NCI-H1092 treated with DMSO at 0.1 percent for 48 hours (cell line): Measurements from ENCODE around the gene NRF1.
"Not testable (repeated sequence)": the region's sequence is repeated elsewhere in the genome, so short reads cannot be mapped to it uniquely, and the experiment has no call there.

Experiments used
- DNase-seq: peaks from one replicate; lab custom pipeline; 2025; lab: John Stamatoyannopoulos, UW

NRF1 gene

GRCh38 chr7:129607471-129608120 lies 3.9 kb upstream of the NRF1 start:
- no peak for DNase-seq

GRCh38 chr7:129609666-129610065 lies 1.9 kb upstream of the NRF1 start:
- no peak for DNase-seq

DNA sequence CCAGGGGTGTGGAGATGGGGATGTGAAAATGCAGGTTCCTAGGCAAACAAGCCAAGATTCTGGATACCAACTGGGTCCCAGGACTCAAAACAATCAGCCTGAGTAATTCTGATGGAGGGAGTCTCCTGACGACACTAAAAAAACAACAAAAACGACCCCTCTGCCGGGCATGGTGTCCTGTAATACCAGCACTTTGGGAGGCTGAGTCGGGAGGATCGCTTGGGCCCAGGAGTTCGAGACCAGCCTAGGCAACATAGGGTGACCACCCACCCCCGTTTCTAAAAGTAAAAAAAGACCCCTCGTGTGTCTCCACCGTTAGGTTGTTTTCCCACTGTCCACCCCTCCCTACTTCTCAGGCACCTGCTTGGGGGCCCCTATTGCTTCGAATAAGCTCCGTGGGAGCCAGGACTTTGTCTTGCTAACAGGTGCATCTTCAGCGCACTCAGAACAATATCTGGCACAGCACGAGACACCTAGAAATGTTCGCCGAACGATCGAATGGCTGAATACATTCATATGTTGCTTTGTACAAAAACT lies 743 bp upstream of the NRF1 start:
- DNase-seq: no peak

GRCh38 chr7:129612112-129613015 lies 844 bp downstream of the NRF1 start:
- peak; percentile 39 for DNase-seq

DNA sequence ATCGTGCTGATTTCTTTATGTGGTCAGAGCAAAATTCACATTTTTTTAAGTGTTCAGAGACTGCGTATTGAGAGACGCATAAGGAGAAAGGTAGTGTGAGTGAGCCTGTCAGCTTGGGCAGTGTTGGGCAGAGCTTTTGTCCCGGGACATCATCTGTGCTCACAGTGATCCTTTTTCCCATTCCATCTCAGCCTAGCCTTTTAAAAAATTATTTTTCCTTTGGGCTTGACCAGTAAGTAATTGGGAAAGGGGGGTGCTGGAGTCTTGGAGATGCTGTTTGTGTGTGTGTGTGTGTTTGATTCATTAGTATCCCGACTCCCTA lies 1.5 kb downstream of the NRF1 start:
- no peak for DNase-seq

DNA sequence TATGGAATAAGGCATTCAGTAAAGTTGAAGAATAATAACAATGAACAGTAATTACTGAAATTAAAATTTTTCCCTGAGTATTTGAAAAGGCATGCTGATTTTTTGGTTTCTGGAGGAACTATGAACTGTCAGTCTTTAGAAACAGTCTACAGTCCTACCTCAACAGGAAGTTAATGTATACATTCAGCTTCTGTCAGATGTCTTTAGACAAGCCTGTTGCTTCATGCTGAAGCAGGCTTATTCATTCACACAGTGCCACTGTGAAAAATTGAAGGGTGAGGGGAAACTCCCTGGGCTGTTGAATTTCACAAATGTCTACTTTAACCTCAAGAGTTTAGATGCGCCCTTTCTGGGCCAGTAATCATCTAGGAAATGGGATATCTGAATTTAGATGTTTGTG lies 3.5 kb downstream of the NRF1 start:
- DNase-seq: no peak

DNA sequence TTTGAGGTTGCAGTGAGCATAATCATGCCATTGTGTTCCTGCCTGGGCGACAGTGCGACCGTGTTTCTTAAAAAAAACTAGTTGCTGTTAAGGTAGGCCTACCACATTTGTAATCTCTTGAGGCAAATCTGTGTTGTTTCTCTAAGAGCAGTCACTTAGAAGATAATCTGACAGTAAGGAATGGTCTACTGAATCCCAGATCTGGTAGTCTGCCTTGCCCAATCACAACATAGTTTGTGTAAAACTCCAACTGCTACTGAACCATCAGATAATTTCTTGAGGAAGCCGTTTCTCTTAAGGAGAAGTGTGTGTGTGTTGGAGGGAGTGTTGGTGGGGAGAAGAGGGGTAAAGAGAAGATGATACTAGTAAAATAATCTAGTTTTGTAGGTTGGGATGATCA lies 5.0 kb downstream of the NRF1 start:
- DNase-seq: no peak

DNA sequence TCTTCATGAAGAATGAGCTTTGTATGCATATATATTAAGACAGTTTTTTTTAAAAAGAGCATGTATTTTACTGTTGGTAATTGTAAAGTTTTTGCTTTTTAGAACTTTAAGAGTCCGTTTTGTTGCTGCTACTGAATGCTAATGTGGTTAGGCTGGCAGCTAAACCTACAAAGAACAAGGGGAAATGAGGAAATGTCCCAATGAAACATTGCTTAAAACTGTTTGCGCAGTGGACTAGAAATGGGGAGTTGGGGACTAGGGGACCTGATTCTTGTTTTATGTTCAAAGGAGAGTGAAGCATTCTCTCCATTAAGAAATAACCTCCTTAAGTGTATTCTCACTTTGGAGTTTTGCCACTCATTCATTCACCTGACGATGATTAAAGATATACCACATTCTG lies 5.7 kb downstream of the NRF1 start:
- DNase-seq: no peak

DNA sequence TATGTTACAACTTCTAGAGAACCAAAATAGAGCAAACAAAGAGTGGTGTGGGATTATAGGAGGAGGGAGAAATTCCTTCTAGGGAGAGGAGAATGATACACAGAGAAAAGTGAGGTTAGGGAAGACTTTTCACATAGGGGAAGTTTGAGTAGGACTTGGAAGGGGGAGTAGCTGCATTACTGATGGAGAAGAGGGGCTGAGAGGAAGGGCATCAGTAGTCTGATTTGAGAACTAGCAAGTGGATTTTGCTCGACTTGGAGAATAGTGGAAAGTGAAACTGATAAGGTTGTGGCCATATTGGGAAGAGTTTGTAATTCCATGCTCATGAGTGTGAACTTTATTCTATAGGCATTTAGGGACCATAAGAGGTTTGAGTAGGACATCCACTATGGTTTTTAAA lies 6.1 kb downstream of the NRF1 start:
- DNase-seq: no peak

DNA sequence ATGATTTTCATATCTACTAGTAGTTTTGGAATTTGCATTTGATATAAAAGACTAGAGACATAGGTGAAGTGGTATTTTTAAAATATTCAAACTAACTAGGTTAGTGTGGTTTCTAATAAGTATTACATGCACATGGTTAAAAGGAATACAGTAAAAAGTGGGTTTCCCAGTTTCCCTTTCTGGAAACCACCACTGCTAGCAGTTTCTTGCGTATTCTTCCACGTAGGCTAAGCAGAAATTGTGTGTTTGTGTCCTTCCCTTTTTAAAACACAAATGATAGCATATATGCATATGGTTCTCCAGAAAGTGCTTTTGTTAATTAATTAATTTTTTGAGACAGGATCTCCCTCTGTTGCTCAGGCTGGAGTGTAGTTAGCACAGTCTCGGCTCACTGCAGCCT lies 15.4 kb downstream of the NRF1 start:
- no peak for DNase-seq

GRCh38 chr7:129630341-129630740 lies 18.8 kb downstream of the NRF1 start:
- DNase-seq: no peak

DNA sequence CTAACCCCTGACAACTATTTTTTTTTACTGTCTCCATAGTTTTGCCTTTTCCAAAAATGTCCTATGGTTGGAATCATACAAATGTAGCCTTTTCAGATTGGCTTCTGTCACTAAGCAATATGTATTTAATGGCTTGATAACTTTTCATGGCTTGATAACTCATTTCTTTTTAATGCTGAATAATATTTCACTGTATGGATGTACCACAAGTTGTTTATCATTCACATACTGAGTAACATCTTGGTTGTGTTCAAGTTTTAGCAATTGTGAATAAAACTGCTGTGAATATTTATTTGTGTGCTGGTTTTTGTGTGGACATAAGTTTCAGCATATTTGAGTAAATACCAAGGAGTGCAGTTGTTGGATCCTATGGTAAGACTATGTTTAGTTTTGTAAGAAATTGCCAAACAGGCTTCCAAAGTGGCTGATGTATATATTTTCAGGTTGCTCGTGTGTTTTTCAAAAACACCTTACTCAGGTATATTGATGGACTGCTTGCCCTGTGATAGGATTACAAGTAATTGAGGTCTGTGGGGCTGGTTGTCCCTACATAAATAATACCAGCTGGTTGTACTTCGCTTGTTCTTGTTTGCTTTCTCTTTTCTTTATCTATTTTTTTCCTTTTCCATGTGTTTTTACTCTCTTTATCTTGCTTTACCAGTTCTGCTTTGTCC lies 23.0 kb downstream of the NRF1 start:
- no peak for DNase-seq

DNA sequence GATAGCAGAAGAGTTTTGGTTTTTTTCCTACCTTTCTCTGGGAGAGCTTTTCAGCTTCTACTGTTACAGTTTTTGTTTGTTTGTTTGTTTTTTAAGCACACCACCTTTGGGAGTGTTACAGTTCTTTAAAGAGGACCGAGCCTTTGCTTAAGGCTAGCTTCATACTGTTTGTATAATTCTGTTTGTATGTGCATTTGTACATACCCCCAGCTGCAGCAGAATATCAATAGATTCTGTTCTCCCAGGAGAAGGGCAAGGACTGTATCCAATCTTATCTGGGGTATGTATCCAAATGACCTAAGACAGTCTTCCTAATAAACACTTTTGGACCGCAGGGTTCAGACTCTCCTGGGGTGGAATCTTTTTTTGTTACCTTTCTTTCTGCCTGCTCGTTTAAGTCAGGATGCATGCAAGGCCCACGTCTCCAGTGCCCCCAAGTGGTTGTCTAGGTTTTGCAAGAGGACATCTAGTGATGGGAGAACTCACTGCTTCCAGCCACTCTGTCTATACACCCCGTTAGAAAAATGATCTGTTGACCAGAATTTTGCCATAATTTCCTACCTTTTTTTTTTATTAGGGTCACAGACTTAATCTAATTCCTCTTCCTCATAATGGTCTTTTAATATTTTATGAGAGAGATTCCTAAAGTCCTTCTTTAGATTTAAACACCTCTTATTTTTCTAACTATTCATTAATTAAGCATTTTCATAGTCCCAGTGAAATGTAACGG lies 23.9 kb downstream of the NRF1 start:
- peak; percentile 82 for DNase-seq

- DNase-seq: not testable (repeated sequence)
These were observed 24.6 kb downstream of the NRF1 start for GRCh38 chr7:129636030-129636550.

DNA sequence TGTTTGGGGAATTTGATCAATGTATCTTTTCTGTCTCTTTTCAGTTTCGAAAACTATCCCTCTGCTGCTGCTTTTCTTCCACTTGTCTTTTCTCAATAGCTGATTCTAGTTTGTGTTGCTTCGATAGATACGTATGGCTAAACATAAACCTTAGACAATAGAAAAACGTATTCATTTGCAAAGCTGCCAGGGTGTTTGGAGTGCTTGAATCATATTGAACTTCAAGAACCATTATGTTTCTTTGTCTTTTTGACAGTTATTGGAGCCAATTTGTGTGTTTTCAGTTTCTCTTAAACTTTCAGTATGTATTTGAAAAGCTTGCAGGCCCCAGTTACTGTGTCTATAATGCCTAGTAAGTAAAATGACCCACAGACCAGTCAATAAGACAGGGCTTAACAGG lies 25.1 kb downstream of the NRF1 start:
- DNase-seq: no peak

DNA sequence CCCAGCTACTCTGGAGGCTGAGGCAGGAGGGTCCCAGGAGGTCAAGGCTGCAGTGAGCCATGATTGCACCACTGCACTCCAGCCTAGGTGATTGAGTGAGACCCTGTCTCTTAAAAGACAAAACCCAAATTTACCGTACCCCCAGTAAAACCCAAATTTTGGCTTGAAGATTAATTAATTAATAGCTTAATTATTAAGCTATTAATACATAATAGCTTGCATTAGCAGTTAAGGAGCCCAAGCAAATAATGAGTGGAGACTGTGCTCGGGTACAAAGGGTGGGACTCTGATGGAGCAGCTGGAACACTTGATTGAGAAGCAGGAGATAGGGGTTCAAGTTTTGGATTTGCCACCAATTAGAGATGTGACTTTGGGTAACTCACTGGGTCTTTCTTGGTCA lies 28.9 kb downstream of the NRF1 start:
- no peak for DNase-seq

GRCh38 chr7:129642871-129643549 lies 31.5 kb downstream of the NRF1 start:
- DNase-seq: peak; percentile 63

DNA sequence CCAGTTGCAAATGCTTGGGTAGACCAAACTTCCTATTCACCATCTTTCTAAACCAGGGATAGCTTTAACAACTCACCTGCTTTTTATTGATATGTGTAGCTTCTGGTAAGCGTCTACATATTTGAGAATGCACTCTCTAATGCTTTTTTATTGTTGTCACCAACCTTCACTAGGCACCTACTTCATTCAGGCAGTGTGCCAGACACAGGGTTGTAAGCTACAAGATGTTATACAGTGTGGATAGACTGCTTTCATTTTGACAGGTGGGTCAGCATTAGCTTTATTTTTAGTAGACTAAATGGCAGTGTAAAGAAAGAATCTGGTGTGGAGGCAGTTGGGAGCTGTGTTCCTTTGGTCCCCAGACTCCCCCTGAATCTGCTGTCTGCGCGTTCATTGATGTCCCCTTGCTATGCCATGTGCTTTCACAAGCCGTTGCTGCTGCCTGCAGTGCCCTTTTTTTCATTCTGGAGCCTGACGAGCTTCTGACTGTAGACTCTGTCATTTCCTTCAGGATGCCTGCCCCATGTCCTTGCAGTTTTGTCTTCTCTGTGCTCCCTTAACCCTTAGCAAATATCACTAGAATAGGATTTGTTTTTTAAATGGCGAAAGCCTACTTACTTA lies 32.1 kb downstream of the NRF1 start:
- peak; percentile 87 for DNase-seq

- peak; percentile 78 for DNase-seq
These were observed 33.2 kb downstream of the NRF1 start for GRCh38 chr7:129644634-129645230.

- DNase-seq: no peak
These were observed 35.0 kb downstream of the NRF1 start for GRCh38 chr7:129646369-129647021.
